GM19099 (cell line): ENCODE results near the gene PIK3IP1.

Source experiments
- POLR2A ChIP-seq: IDR thresholded peaks from 3 replicates; pipeline ENCODE4 v1.6.1; 2011; ENCODE audit warnings: low read depth; ENCODE audit not compliant: insufficient read length; ENCODE audit errors: extremely low read depth

Gene PIK3IP1

GRCh38 chr22:31253949-31254348 is 38.3 kb downstream of the PIK3IP1 start:
- no peak for TF ChIP-seq POLR2A

DNA sequence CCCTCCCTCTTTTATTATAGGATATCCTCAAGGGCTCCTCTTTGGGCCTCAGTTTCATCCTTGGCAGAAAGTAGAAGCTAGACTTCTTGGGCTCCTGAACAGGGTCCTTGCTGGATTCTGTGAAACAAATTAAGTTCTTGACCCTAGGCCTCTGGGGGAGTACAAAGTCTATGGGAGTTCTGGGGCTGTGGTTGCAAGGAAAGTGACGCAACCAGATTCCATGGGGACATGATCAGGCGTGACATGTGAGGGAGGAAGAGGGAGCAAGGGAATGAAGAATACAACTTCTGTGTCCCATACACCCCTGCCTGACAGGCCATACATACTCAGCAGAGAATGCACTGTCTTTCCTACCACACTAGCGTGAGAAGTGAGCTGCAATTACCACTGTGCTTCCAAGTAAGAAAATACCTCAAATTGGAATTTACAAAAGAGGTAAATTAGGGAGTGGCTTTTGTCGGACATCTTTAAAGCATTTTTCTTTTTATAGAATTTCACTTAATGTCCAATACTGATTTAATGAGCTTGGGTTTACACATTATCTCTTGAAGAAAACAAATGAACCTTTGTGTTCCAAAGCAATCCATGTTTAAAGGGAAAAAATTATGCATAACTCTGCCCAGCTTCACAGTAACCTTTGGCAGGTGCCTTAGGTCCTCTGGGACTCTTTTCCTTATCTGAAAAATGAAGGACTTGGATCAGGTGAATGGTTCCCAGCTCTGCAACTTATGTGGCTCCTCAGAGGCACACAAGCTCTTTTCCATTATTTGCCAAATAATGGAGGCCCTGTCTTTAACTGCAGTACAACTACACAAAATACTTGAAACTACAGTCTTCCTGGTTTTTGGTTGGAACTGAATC is 41.3 kb downstream of the PIK3IP1 start:
- no peak for TF ChIP-seq POLR2A

GRCh38 chr22:31248965-31249958 is 43.0 kb downstream of the PIK3IP1 start:
- no peak for TF ChIP-seq POLR2A

GRCh38 chr22:31248138-31248745 is 44.0 kb downstream of the PIK3IP1 start:
- no peak for TF ChIP-seq POLR2A

DNA sequence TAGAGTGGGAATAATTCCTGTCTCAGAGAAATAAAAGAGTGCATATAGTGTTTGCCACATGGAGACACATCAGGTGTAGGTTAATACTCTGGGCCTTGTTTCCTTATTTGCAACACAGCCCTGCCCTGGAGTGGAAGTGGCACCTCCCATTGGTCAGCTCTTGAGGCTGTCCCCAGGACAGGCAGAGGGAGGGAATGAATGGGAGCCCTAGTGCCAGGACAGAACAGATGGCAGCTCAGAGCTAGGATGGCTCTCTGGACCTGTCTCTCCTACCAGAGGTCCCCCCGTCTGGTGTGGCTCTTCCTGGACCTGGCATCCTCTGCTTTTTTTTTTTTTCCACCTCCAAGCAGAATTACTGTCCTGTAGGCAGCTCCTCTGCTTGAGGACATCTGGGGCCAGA is 44.6 kb downstream of the PIK3IP1 start:
- TF ChIP-seq POLR2A, result no peak

GRCh38 chr22:31246687-31247086 is 45.6 kb downstream of the PIK3IP1 start:
- TF ChIP-seq POLR2A, result no peak

DNA sequence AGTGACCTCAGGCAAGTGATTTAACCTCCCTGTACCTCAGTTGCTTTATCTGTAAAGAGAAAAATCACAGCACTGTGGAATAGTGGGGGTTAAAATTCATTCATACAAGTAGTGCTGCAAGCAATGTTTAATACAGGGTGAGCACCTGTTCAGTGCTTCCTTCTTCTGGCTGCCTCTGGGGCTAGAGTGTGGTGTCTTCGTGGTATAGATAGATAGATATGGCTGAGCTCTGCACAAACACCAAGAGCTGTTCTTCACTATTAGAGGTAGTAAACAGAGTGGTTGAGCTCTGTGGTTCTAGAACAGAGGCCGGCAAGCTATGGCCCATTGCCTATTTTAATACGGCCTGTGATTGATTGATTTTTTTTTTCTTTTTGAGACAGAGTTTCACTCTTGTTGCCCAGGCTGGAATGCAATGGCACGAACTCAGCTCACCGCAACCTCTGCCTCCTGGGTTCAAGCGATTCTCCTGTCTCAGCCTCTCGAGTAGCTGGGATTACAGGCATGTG is 47.3 kb downstream of the PIK3IP1 start:
- TF ChIP-seq POLR2A, result no peak

- no peak for TF ChIP-seq POLR2A
These were observed 48.0 kb downstream of the PIK3IP1 start for GRCh38 chr22:31244046-31244942.

DNA sequence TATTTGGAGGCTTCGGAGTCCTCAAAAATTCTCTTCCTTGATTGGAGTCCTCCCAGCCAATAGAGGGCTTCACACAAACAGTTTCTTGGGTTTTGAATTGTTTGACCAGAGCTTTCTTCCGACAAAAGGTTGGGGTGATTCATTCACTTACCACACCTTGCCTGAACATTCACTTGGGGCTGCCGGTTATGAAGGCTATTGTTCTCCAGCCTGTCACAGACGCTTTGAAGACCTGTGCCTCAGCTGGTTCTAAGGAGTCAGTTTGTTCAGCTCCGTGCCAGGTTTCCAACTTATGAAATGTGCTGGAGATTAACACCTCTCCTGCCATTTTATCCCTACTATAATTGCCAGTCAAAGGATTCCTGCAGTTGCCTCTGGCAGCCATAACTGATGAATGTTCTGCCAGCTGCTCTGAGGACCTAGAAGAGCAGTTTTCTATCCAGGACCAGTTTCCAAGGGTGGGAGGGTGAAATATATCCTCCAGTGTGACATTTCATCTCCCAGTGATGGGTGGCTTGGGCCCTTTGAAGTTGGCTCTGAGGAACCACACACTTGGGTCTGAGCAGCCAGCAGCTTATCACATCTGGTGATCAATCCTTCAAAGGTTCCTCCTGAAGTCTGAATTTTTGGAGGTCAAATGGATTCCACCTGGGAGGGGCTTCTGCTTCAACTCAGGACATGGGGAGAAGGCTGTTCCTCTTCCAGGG is 48.8 kb downstream of the PIK3IP1 start:
- no peak for TF ChIP-seq POLR2A

GRCh38 chr22:31241936-31242335 is 50.4 kb downstream of the PIK3IP1 start:
- no peak for TF ChIP-seq POLR2A

DNA sequence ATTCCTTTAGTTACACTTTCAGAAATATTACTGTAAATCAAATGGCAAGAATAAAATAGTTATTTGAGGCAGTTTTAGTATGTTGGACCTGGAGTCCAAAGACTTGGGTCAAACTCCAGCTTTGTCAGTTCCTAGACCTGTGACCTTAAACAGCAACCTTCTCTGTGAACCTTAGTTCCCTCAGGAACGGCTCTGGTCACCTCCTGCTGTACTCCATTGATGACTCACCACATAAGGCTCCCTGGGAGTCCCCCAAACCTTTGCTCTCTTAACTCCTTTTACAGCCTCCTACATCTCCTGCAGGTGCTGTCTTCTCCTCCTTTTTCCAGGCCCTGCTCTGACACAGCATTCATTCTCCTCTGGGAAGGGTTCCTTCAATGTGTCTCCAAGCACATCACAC is 51.1 kb downstream of the PIK3IP1 start:
- no peak for TF ChIP-seq POLR2A

DNA sequence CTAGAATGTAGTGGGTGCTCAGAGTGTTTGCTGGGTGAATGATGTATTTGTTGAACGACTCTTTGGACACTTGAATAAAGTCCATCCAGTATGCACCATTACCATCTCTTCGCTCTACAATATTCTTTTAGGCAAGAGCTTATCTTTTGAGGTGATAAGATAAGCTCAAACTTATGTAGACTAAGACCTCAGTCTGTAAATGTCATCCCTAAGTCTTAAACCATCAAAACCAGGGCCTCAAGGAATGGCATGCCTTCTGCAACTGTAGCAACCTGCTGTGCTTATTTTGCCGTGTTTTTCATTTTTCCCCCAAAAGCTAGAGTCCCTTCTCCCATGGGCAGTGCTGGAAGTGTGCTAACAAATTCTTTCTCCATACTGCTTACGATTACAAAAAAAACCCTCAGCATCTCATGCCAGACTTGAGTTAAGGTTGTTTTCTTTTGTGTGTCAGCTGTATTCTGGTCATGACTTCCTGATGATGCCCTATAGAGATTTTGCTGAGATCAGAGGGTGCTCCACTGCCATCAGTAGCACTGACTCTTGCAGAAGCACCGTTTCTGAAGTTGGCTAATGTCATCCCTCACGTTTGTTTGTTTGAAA is 52.4 kb downstream of the PIK3IP1 start:
- TF ChIP-seq POLR2A, result no peak

DNA sequence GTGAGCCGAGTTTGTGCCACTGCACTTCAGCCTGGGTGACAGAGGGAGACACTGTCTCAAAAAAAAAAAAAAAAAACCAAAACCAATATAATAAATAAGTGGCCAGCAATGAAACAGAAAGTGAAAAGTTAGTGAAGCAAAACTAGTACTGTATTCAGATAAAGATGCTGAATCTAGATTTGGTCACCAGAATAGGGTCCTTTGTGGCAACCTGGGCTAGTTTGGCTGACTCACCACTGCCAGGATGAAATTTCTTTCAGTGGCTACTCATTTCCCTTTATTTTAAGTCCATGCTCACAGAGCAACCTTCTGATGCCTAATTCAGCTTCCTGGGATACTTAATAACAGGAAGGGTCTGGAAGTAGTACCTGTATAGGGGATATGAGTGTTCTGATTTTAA is 54.2 kb downstream of the PIK3IP1 start:
- TF ChIP-seq POLR2A, result no peak
